SK-N-SH (cell line): ENCODE results near the gene TEN1.

Experiments used
- POLR2AphosphoS5 ChIP-seq: IDR thresholded peaks from 2 replicates; pipeline ENCODE4 v1.6.1; 2012; ENCODE audit warnings: low read depth, low read length
- SIN3A ChIP-seq: IDR thresholded peaks from 2 replicates; pipeline ENCODE4 v1.6.1; 2012; ENCODE audit warnings: low read depth, mild to moderate bottlenecking, low read length, moderate library complexity, borderline replicate concordance
- TCF12 ChIP-seq: IDR thresholded peaks from 2 replicates; pipeline ENCODE4 v1.4.0; 2012
- TEAD4 ChIP-seq: IDR thresholded peaks from 2 replicates; pipeline ENCODE4 v1.4.0; 2012; ENCODE audit warnings: mild to moderate bottlenecking, borderline replicate concordance; ENCODE audit not compliant: insufficient read depth
- YY1 ChIP-seq: IDR thresholded peaks from 2 replicates; pipeline ENCODE4 v1.4.0; 2012; ENCODE audit warnings: low read depth, mild to moderate bottlenecking
- TF ChIP-seq, protein P1 (sequence below): fragments of 200-600 bp; sonication (generic); IDR thresholded peaks from 2 replicates; pipeline ENCODE4 v1.6.1; 2017; ENCODE audit warnings: antibody characterized with exemption, mild to moderate bottlenecking, moderate library complexity

DNA sequence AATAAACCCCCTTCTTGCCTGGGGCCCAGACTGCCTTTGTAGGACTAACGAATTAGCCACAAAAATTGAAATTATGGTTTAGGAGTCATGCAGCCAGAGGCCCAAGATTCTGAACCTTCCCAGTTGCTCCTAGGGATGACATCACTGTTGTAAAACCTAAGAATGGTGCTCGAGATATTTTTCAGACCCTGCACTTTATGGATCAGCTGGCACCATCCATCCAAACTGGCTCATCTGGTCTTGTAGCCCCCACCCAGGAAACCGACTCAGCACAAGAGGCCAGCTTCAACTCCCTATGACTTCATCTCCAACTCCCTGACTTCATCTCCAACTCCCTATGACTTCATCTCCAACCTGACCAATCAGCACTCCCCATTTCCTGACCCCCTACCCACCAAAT is 59.0 kb downstream of the TEN1 start:
- TF ChIP-seq SIN3A (no peak), TEAD4 (no peak), TCF12 (no peak), YY1 (no peak), POLR2AphosphoS5 (no peak; the same call in 1 of the 2 replicates)
- TF ChIP-seq, protein P1, sequence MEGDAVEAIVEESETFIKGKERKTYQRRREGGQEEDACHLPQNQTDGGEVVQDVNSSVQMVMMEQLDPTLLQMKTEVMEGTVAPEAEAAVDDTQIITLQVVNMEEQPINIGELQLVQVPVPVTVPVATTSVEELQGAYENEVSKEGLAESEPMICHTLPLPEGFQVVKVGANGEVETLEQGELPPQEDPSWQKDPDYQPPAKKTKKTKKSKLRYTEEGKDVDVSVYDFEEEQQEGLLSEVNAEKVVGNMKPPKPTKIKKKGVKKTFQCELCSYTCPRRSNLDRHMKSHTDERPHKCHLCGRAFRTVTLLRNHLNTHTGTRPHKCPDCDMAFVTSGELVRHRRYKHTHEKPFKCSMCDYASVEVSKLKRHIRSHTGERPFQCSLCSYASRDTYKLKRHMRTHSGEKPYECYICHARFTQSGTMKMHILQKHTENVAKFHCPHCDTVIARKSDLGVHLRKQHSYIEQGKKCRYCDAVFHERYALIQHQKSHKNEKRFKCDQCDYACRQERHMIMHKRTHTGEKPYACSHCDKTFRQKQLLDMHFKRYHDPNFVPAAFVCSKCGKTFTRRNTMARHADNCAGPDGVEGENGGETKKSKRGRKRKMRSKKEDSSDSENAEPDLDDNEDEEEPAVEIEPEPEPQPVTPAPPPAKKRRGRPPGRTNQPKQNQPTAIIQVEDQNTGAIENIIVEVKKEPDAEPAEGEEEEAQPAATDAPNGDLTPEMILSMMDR, result no peak
